Measurements from ENCODE around the gene PRKG1.
A peak's percentile ranks its signal among the peaks of the same experiment; 100 is the strongest.

Gene PRKG1

GRCh38 chr10:51892313-51892712, 818.0 kb downstream of the PRKG1 start:
- Histone ChIP-seq H3K4me1 (ENCODE audit: control insufficient read depth, insufficient read depth, low read length, poor library complexity, severe bottlenecking) (no peaks in the 10 kb centered on the region), H3K4me3 (ENCODE audit: extremely low read depth, insufficient read depth, low read length, poor library complexity, severe bottlenecking) (no peak overlapping the region), H3K27ac (ENCODE audit: low read depth, low read length, severe bottlenecking) (no peak overlapping the region), H3K36me3 (ENCODE audit: control insufficient read depth, insufficient read depth, low read length) (no peaks in the 10 kb centered on the region), H3K9me3 (ENCODE audit: control insufficient read depth, low read length) (no peaks in the 10 kb centered on the region)
- 70 to 80% methylated on average over 1 of the region's 1 CpG for WGBS, 2 experiments (ENCODE audit: insufficient coverage in 2 of 2)

- H3K4me1 ChIP-seq (ENCODE audit: control insufficient read depth, insufficient read depth, low read length, poor library complexity, severe bottlenecking), result no peaks in the 10 kb centered on the region
- H3K27ac ChIP-seq (ENCODE audit: low read depth, low read length, severe bottlenecking), result no peak overlapping the region
- no peaks in the 10 kb centered on the region for H3K36me3 ChIP-seq (ENCODE audit: control insufficient read depth, insufficient read depth, low read length)
- H3K4me3 ChIP-seq (ENCODE audit: extremely low read depth, insufficient read depth, low read length, poor library complexity, severe bottlenecking), result no peak overlapping the region
- 50% methylated on average over 1 of the region's 1 CpG; no CpG with 5 or more reads in 1 of the 2 experiments for WGBS, 2 experiments (ENCODE audit: insufficient coverage in 2 of 2)
- no peaks in the 10 kb centered on the region for H3K9me3 ChIP-seq (ENCODE audit: control insufficient read depth, low read length)
These were observed 818.8 kb downstream of the PRKG1 start for GRCh38 chr10:51892965-51893658.

- Histone ChIP-seq H3K27ac (ENCODE audit: low read depth, low read length, severe bottlenecking) (peak overlapping the region; percentile 55), H3K9me3 (ENCODE audit: control insufficient read depth, low read length) (no peaks in the 10 kb centered on the region), H3K4me1 (ENCODE audit: control insufficient read depth, insufficient read depth, low read length, poor library complexity, severe bottlenecking) (no peaks in the 10 kb centered on the region), H3K36me3 (ENCODE audit: control insufficient read depth, insufficient read depth, low read length) (no peaks in the 10 kb centered on the region), H3K4me3 (ENCODE audit: extremely low read depth, insufficient read depth, low read length, poor library complexity, severe bottlenecking) (no peak overlapping the region)
- 79 to 97% methylated on average over 2 to 3 of the region's 5 CpGs for WGBS, 2 experiments (ENCODE audit: insufficient coverage in 2 of 2)
These were observed 820.7 kb downstream of the PRKG1 start for GRCh38 chr10:51894771-51895578.

- H3K27ac ChIP-seq (ENCODE audit: low read depth, low read length, severe bottlenecking), result no peak overlapping the region
- 80 to 100% methylated on average over 1 of the region's 1 CpG for WGBS, 2 experiments (ENCODE audit: insufficient coverage in 2 of 2)
- no peaks in the 10 kb centered on the region for H3K9me3 ChIP-seq (ENCODE audit: control insufficient read depth, low read length)
- no peak overlapping the region for H3K4me3 ChIP-seq (ENCODE audit: extremely low read depth, insufficient read depth, low read length, poor library complexity, severe bottlenecking)
- H3K4me1 ChIP-seq (ENCODE audit: control insufficient read depth, insufficient read depth, low read length, poor library complexity, severe bottlenecking), result no peaks in the 10 kb centered on the region
- H3K36me3 ChIP-seq (ENCODE audit: control insufficient read depth, insufficient read depth, low read length), result no peaks in the 10 kb centered on the region
These were observed 822.6 kb downstream of the PRKG1 start for GRCh38 chr10:51896849-51897248.

GRCh38 chr10:51897560-51897959, 823.3 kb downstream of the PRKG1 start:
- Histone ChIP-seq H3K4me1 (ENCODE audit: control insufficient read depth, insufficient read depth, low read length, poor library complexity, severe bottlenecking) (no peaks in the 10 kb centered on the region), H3K9me3 (ENCODE audit: control insufficient read depth, low read length) (no peaks in the 10 kb centered on the region), H3K4me3 (ENCODE audit: extremely low read depth, insufficient read depth, low read length, poor library complexity, severe bottlenecking) (no peak overlapping the region), H3K27ac (ENCODE audit: low read depth, low read length, severe bottlenecking) (no peak overlapping the region), H3K36me3 (ENCODE audit: control insufficient read depth, insufficient read depth, low read length) (no peaks in the 10 kb centered on the region)
- no CpG with 5 or more reads among the region's 1 CpG for WGBS, 2 experiments (ENCODE audit: insufficient coverage in 2 of 2)

GRCh38 chr10:51900180-51900579, 825.9 kb downstream of the PRKG1 start:
- H3K4me1 ChIP-seq (ENCODE audit: control insufficient read depth, insufficient read depth, low read length, poor library complexity, severe bottlenecking), result no peaks in the 10 kb centered on the region
- no peaks in the 10 kb centered on the region for H3K9me3 ChIP-seq (ENCODE audit: control insufficient read depth, low read length)
- H3K36me3 ChIP-seq (ENCODE audit: control insufficient read depth, insufficient read depth, low read length), result no peaks in the 10 kb centered on the region
- WGBS, 2 experiments (ENCODE audit: insufficient coverage in 2 of 2), result no CpG with 5 or more reads among the region's 1 CpG
- no peak overlapping the region for H3K4me3 ChIP-seq (ENCODE audit: extremely low read depth, insufficient read depth, low read length, poor library complexity, severe bottlenecking)
- no peak overlapping the region for H3K27ac ChIP-seq (ENCODE audit: low read depth, low read length, severe bottlenecking)

- Histone ChIP-seq H3K27ac (ENCODE audit: low read depth, low read length, severe bottlenecking) (no peak overlapping the region), H3K4me3 (ENCODE audit: extremely low read depth, insufficient read depth, low read length, poor library complexity, severe bottlenecking) (no peak overlapping the region)
- WGBS, 2 experiments (ENCODE audit: insufficient coverage in 2 of 2), result 100% methylated on average over 1 of the region's 1 CpG; no CpG with 5 or more reads in 1 of the 2 experiments
These were observed 829.4 kb downstream of the PRKG1 start for GRCh38 chr10:51903675-51904074.

GRCh38 chr10:51905032-51905431, 830.7 kb downstream of the PRKG1 start:
- H3K4me1 ChIP-seq (ENCODE audit: control insufficient read depth, insufficient read depth, low read length, poor library complexity, severe bottlenecking), result no peaks in the 10 kb centered on the region
- no peak overlapping the region for H3K27ac ChIP-seq (ENCODE audit: low read depth, low read length, severe bottlenecking)
- H3K4me3 ChIP-seq (ENCODE audit: extremely low read depth, insufficient read depth, low read length, poor library complexity, severe bottlenecking), result no peak overlapping the region

More at GRCh38 chr10:51903675-51904074, 829.4 kb downstream of the PRKG1 start:
- Histone ChIP-seq H3K36me3 (ENCODE audit: control insufficient read depth, insufficient read depth, low read length) (no peaks in the 10 kb centered on the region), H3K4me1 (ENCODE audit: control insufficient read depth, insufficient read depth, low read length, poor library complexity, severe bottlenecking) (no peaks in the 10 kb centered on the region), H3K9me3 (ENCODE audit: control insufficient read depth, low read length) (no peaks in the 10 kb centered on the region)

GRCh38 chr10:51907361-51907760, 833.1 kb downstream of the PRKG1 start:
- no peaks in the 10 kb centered on the region for H3K9me3 ChIP-seq (ENCODE audit: control insufficient read depth, low read length)
- 0% methylated on average over 1 of the region's 2 CpGs; no CpG with 5 or more reads in 1 of the 2 experiments for WGBS, 2 experiments (ENCODE audit: insufficient coverage in 2 of 2)
- H3K27ac ChIP-seq (ENCODE audit: low read depth, low read length, severe bottlenecking), result no peak overlapping the region
- H3K4me3 ChIP-seq (ENCODE audit: extremely low read depth, insufficient read depth, low read length, poor library complexity, severe bottlenecking), result no peak overlapping the region
- peaks cover 4% of the 10 kb centered on the region for H3K4me1 ChIP-seq (ENCODE audit: control insufficient read depth, insufficient read depth, low read length, poor library complexity, severe bottlenecking)
- H3K36me3 ChIP-seq (ENCODE audit: control insufficient read depth, insufficient read depth, low read length), result no peaks in the 10 kb centered on the region

More at GRCh38 chr10:51905032-51905431, 830.7 kb downstream of the PRKG1 start:
- H3K36me3 ChIP-seq (ENCODE audit: control insufficient read depth, insufficient read depth, low read length), result no peaks in the 10 kb centered on the region
- H3K9me3 ChIP-seq (ENCODE audit: control insufficient read depth, low read length), result no peaks in the 10 kb centered on the region

- Histone ChIP-seq H3K4me1 (ENCODE audit: control insufficient read depth, insufficient read depth, low read length, poor library complexity, severe bottlenecking) (peaks cover 8% of the 10 kb centered on the region), H3K27ac (ENCODE audit: low read depth, low read length, severe bottlenecking) (no peak overlapping the region)
These were observed 835.9 kb downstream of the PRKG1 start for GRCh38 chr10:51910189-51910588.

GRCh38 chr10:51910596-51910995, 836.3 kb downstream of the PRKG1 start:
- WGBS, 2 experiments (ENCODE audit: insufficient coverage in 2 of 2), result 45 to 48% methylated on average over 2 of the region's 3 CpGs
- no peaks in the 10 kb centered on the region for H3K9me3 ChIP-seq (ENCODE audit: control insufficient read depth, low read length)
- no peaks in the 10 kb centered on the region for H3K36me3 ChIP-seq (ENCODE audit: control insufficient read depth, insufficient read depth, low read length)
- no peak overlapping the region for H3K4me3 ChIP-seq (ENCODE audit: extremely low read depth, insufficient read depth, low read length, poor library complexity, severe bottlenecking)
- H3K27ac ChIP-seq (ENCODE audit: low read depth, low read length, severe bottlenecking), result no peak overlapping the region
- peaks cover 10% of the 10 kb centered on the region for H3K4me1 ChIP-seq (ENCODE audit: control insufficient read depth, insufficient read depth, low read length, poor library complexity, severe bottlenecking)

More at GRCh38 chr10:51910189-51910588, 835.9 kb downstream of the PRKG1 start:
- Histone ChIP-seq H3K4me3 (ENCODE audit: extremely low read depth, insufficient read depth, low read length, poor library complexity, severe bottlenecking) (no peak overlapping the region), H3K9me3 (ENCODE audit: control insufficient read depth, low read length) (no peaks in the 10 kb centered on the region), H3K36me3 (ENCODE audit: control insufficient read depth, insufficient read depth, low read length) (no peaks in the 10 kb centered on the region)
